ENCODE results near the gene AQP2. TPM values are rescaled to one million over a fixed set of nuclear protein-coding genes. Genes with fewer than 3 reads are reported as not detected.

AQP2 gene
- total and polyA plus RNA-seq, 2 of the 13 experiments (the other 11 are each of a cell fraction or from before 2014, with no cell fraction given), result not detected

DNA sequence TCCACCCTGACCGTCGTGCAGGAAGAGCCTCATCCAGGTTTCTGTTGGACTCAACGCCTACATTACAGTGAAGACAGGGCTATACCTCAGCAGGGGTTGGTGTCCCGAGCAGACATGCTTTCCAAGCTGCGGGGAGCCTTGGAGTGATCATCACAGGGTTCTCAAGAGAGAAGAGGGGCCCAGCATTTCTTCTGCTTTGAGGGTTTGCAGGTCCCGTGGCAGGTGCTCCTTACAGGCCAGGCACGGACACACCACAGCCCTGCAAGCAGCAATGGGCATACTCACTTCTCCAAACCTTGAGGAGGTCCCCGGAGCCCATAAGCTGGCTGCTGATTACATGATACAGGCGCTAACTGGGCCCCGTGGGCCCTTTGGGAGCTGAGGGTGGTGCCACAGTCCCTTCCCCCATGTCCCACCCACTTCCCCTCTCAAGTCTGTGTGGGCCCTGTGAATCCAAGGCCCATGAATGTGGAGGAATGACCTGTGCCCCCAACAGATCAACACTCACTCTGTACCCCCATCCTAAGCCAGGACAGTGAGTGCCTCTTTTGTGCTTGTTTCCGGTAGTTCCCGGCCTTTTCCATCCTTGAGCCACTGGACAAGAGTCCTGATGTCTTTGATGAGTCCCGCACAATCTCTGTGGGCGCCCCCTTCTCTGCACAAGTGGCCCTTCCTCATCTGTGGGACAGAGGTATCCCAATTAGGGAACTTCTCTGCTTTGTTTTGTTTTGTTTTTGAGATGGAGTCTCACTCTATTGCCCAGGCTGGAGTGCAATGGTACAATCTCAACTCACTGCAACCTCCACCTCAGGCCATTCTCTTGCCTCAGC, 1.1 kb downstream of the AQP2 start:
- intact Hi-C loops (cut with micrococcal nuclease; ENCODE audit: unreplicated experiment) (no loop called here), in situ Hi-C loops (cut with HindIII; ENCODE audit: extremely low pct_ligation_motif_present, low pct_unique_long_range_greater_than_20kb) (no loop called here)
- no peak for DNase-seq (ENCODE audit: low spot score)
- 45% methylated on average over 4 of the region's 14 CpGs for WGBS (ENCODE audit: low lambda C conversion rate)
- no peaks in the 10 kb centered on the region for H3K9me3 ChIP-seq (ENCODE audit: low read length)
- H3K4me3 ChIP-seq (replicated peaks in 1 of 3; ENCODE audit: insufficient read depth in 1 of 3, low read depth in 2 of 3, low read length in 3 of 3), result no peak overlapping the region
- no peaks in the 10 kb centered on the region for H4K20me1 ChIP-seq (ENCODE audit: insufficient read depth, low read length)
- no TSS peak for BruUV-seq (replicated peaks)
- no peak overlapping the region for H3K9ac ChIP-seq (ENCODE audit: insufficient read depth, low read depth, low read length)
- peaks cover 7 to 27% of the 10 kb centered on the region in 2 experiments; a peak in 3 of 5 replicates for H3K27me3 ChIP-seq (ENCODE audit: control insufficient read depth in 1 of 2, insufficient read depth in 2 of 2, low read length in 2 of 2)
- H3K79me2 ChIP-seq (ENCODE audit: insufficient read depth, low read length), result no peaks in the 10 kb centered on the region
- H3K36me3 ChIP-seq (replicated peaks in 1 of 2; ENCODE audit: control insufficient read depth in 1 of 2, insufficient read depth in 2 of 2, low read length in 2 of 2), result no peaks in the 10 kb centered on the region
- no peak overlapping the region for H2AFZ ChIP-seq (ENCODE audit: low read length)
- no peaks in the 10 kb centered on the region for H3K4me1 ChIP-seq (ENCODE audit: insufficient read depth, low read length)
- no peak for ATAC-seq
- TF ChIP-seq KAT7 (CRISPR knock-in tag; IDR thresholded peaks at IDR 0.05; ENCODE audit: borderline replicate concordance), result no peak
- no peak for TF ChIP-seq TAF15 (IDR thresholded peaks at IDR 0.05; ENCODE audit: low read depth, low read length, poor library complexity, severe bottlenecking)
- TF ChIP-seq MIER2 (CRISPR knock-in tag; IDR thresholded peaks at IDR 0.05), result no peak
- TF ChIP-seq SAFB2 (CRISPR knock-in tag; IDR thresholded peaks at IDR 0.05; ENCODE audit: borderline replicate concordance, low read depth), result no peak
- TF ChIP-seq ZNF354B (CRISPR knock-in tag; IDR thresholded peaks at IDR 0.05), result no peak
- no peak for TF ChIP-seq ZNF777 (CRISPR knock-in tag; IDR thresholded peaks at IDR 0.05)
- TF ChIP-seq CERS6 (CRISPR knock-in tag; IDR thresholded peaks at IDR 0.05), result no peak
- TF ChIP-seq, protein P1, sequence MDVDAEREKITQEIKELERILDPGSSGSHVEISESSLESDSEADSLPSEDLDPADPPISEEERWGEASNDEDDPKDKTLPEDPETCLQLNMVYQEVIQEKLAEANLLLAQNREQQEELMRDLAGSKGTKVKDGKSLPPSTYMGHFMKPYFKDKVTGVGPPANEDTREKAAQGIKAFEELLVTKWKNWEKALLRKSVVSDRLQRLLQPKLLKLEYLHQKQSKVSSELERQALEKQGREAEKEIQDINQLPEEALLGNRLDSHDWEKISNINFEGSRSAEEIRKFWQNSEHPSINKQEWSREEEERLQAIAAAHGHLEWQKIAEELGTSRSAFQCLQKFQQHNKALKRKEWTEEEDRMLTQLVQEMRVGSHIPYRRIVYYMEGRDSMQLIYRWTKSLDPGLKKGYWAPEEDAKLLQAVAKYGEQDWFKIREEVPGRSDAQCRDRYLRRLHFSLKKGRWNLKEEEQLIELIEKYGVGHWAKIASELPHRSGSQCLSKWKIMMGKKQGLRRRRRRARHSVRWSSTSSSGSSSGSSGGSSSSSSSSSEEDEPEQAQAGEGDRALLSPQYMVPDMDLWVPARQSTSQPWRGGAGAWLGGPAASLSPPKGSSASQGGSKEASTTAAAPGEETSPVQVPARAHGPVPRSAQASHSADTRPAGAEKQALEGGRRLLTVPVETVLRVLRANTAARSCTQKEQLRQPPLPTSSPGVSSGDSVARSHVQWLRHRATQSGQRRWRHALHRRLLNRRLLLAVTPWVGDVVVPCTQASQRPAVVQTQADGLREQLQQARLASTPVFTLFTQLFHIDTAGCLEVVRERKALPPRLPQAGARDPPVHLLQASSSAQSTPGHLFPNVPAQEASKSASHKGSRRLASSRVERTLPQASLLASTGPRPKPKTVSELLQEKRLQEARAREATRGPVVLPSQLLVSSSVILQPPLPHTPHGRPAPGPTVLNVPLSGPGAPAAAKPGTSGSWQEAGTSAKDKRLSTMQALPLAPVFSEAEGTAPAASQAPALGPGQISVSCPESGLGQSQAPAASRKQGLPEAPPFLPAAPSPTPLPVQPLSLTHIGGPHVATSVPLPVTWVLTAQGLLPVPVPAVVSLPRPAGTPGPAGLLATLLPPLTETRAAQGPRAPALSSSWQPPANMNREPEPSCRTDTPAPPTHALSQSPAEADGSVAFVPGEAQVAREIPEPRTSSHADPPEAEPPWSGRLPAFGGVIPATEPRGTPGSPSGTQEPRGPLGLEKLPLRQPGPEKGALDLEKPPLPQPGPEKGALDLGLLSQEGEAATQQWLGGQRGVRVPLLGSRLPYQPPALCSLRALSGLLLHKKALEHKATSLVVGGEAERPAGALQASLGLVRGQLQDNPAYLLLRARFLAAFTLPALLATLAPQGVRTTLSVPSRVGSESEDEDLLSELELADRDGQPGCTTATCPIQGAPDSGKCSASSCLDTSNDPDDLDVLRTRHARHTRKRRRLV (CRISPR knock-in tag; IDR thresholded peaks at IDR 0.05), result no peak
- no peak for TF ChIP-seq NFE2 (CRISPR knock-in tag; IDR thresholded peaks at IDR 0.05)
- no peak for TF ChIP-seq KDM6A (CRISPR knock-in tag; IDR thresholded peaks at IDR 0.05; ENCODE audit: low read depth)
- no peak for TF ChIP-seq ZNF451 (CRISPR knock-in tag; IDR thresholded peaks at IDR 0.05)
- no peak for TF ChIP-seq ZSCAN20 (CRISPR knock-in tag; IDR thresholded peaks at IDR 0.05; ENCODE audit: borderline replicate concordance)
- no peak for TF ChIP-seq RNF219 (CRISPR knock-in tag; IDR thresholded peaks at IDR 0.05)
- H3K27ac ChIP-seq (ENCODE audit: extremely low read length, insufficient read depth, low read length), result no peak overlapping the region
- CTCF ChIA-PET (ENCODE audit: low intra/inter-chr PET ratio, low total read pairs), result no interaction called here
- POLR2A ChIA-PET, result no interaction called here
- H3K4me2 ChIP-seq (ENCODE audit: low read depth, low read length), result no peak overlapping the region
- FAIRE-seq, result no peak

Data from HepG2 (cell line).